Left colon (tissue), 2 donors: ENCODE measurements around the gene NXN. TPM values are rescaled to one million over a fixed set of nuclear protein-coding genes. Genes with fewer than 3 reads are reported as not detected.
"Not testable (repeated sequence)": the region's sequence is repeated elsewhere in the genome, so short reads cannot be mapped to it uniquely, and the experiment has no call there.

Experiments
- ATAC-seq: fragments of 200-7000 bp; cut with Tn5 transposase; one replicate; pipeline ENCODE4 v1.9.1; 2020; ENCODE audit warnings: mild to moderate bottlenecking, moderate library complexity
- DNase-seq, 2 donors: peaks; one replicate each; pipeline ENCODE4 v3.0.0-alpha.2; 2020
- intact Hi-C, 2 donors: fragments of 100-400 bp; cut with DNase I in 1 of 2; cut with micrococcal nuclease in 1 of 2; formaldehyde crosslinking; loops; one replicate each; pipeline versions ENCODE4 v1.11.2 to v1.14.0; 2022; cut with DNase I, micrococcal nuclease
- total RNA-seq, 2 donors: library from RNA; stranded (reverse); fragmentation: NEBNext Ultra II Directional; extraction: Animal tissue kit (Norgen Biotek cat#: 25700); gene quantifications; one replicate each; pipeline ENCODE4 v1.2.1, GENCODE V29; 2021
- donor health status: DM: no; HTN: no; CAD: no.
- donor health status: DM: yes; HTN: yes; CAD: no.

Gene NXN
- total RNA-seq, 2 donors from 2014 or later: 3.9 to 14.5 TPM

DNA sequence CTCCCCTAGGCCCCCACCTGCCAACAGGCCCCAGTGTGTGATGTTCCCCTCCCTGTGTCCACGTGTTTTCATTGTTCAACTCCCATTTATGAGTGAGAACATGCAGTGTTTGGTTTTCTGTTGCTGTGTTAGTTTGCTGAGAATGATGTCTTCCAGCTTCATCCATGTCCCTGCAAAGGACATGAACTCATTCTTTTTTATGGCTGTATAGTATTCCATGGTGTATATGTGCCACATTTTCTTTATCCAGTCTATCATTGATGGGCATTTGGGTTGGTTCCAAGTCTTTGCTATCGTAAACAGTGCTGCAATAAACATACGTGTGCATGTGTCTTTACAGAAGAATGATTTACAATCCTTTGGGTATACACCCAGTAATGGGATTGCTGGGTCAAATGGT lies 150.0 kb downstream of the NXN start:
- ATAC-seq, DNase-seq, intact Hi-C loops: not testable (repeated sequence)

DNA sequence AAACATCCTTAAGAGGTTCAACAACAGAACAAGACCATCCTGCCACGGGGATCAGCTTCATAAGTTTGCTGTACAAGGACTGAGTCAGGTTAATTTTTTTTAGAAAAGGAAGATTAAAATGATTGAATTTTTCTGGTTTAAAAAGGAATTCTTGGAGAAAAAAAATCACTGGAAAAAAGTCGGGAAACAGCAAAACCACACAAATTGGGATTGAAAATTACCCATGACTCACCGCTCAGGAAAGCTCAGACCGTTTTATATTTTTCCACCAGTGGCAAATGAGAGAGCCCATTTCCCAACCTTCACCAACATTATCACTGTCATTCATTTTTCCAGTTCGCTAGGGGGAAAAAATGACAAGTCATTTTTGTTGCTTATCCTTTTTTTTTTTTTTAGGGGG lies 150.8 kb downstream of the NXN start:
- no peak for DNase-seq
- ATAC-seq: no peak
- intact Hi-C loops: no loop called here

- no peak for ATAC-seq
- intact Hi-C loops: no loop called here
- no peak for DNase-seq
Observed at GRCh38 chr17:826778-827177, 152.8 kb downstream of the NXN start.

GRCh38 chr17:825216-825615 lies 154.4 kb downstream of the NXN start:
- no peak for ATAC-seq
- intact Hi-C loops: no loop called here
- no peak for DNase-seq

- intact Hi-C loops: no loop called here
- DNase-seq (no peak), ATAC-seq (no peak)
Observed at GRCh38 chr17:824378-824777, 155.2 kb downstream of the NXN start.

DNA sequence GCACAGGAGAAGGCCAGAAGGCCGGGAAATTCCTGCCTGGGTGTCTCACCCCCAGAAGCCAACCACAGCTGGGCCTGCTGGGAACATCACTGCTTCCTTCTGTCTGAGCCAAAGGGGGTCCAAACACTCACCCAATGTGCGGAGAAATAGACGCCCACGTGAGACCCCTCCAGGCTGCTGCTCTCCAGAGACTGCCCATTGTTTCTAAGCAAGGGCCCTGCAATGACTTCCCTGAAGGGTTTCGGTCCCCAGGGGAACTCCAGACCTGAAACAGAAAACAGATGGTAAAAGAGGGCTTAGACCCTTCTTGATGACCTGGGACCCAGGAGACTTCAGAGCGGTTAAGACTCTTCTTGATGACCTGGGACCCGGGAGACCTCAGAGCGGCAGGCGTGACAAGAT lies 156.1 kb downstream of the NXN start:
- DNase-seq (no peak), ATAC-seq (no peak)
- intact Hi-C loops: no loop called here

- ATAC-seq: no peak
- DNase-seq: no peak
- intact Hi-C loops: no loop called here
Observed at GRCh38 chr17:819251-819650, 160.3 kb downstream of the NXN start.

- no peak for DNase-seq
- intact Hi-C loops: no loop called here
- ATAC-seq: no peak
Observed at GRCh38 chr17:814371-814770, 165.2 kb downstream of the NXN start.

- DNase-seq: no peak
- intact Hi-C loops: no loop called here
- ATAC-seq: no peak
Observed at GRCh38 chr17:812638-813204, 166.9 kb downstream of the NXN start.

DNA sequence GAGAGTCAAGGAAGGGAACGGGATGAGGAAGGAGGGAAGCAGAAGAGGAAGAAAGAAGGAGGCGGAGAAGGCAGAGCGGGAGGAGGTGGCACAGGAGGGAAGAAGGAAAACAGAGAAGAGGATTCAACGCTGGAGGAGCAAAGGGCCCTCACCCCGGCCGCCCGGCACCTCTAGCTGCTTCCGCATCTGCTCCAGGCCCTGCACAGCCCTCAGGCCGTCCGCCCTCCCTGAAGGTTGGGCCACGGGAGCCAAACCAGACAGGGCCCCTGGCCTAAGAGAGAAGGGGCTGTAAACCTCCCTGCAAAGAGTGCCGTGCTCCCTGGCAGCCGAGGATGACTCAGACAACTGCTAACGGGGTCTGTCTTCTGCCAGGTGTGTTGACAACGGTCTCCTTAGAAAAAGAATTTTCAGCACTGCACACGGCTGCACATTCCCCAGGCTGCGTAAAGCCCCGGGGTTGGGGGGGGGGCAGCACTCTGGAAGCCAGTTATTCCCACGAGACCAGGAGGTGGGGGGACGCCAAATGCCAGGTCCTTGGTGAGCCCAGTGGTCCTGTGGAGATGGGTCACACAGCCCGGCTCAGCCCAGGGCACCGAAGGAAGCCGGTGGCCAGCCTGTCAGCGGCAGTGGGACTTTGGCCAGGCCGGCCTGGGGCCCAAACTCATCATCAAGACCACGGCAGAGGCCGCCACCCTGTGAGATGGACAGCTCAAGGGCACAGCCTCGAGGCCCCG lies 168.4 kb downstream of the NXN start:
- DNase-seq: no peak
- ATAC-seq: no peak
- intact Hi-C loops: no loop called here

DNA sequence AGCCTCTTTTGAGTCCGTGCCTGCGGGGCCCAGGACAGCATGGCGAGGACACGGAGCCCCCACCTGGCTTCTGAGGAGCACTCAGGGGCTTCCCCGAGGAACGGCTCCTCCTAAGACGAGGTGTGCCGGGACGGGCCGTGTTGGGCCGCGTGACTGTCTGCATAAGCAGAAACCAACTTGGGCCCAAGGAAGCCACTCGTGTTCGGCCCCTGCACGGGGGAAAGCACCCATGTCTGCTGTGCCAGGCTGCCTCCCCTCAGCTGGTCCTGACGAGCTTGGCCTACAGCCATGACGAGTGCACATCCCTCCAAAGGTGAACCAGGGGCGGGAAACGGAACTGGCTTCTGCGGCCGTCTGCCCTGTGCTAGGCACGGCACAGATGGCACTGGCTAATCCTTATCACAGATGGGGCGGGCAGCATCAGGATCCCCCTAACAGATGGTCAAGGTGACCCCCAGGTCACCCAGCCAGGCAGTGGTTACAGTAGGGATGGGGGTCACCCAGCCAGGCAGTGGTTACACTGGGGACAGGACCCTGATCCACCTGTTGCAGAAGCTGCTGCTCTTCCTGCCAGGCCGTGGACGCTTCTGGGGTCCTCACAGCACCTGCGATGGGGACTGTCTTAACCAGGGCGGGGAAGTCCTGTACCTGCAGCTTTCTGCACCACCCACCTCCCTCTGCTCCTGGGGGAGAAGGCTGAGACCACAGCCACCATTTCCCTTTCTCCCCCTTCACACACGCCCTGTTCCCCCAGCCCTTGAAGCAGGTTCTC lies 171.9 kb downstream of the NXN start:
- DNase-seq: no peak
- intact Hi-C loops: no loop called here
- ATAC-seq: no peak

DNA sequence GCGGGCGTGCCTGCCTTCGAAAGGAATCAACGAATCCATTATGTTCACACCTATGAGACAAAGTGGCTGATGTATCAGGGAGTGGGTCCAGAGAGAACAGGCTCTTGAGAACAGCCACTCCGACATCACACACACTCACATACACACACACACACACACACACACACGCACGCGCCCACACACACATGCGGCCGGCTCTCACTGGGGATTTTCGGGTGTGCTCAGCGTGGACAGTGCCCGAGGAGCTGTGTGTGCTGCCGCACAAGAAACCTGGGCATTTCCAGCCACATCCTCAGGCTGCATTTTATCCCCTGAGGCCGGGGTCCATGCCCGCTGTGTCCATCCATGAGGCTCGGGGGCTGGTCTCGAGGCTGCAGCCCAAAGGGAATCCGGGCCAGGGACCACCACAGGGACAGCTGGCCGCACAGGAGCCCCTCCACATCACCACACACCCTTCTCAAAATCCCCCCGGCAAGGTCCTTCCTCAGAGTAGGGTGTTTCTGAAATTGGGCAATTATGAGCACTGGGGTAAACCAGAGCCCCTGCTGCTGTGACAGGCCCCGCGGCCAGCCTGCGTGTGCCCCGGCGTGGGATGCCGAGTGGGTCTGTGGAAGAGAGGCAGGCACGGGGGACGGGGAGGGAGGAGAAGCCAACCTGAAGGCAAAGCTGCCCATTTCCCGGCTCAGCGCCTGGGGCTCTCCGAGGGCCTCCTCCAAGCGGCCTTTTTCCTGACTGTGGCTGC lies 172.6 kb downstream of the NXN start:
- intact Hi-C loops: no loop called here
- DNase-seq (no peak), ATAC-seq (no peak)

- no peak for DNase-seq
- intact Hi-C loops: no loop called here
- ATAC-seq: no peak
Observed at GRCh38 chr17:806346-806745, 173.2 kb downstream of the NXN start.

DNA sequence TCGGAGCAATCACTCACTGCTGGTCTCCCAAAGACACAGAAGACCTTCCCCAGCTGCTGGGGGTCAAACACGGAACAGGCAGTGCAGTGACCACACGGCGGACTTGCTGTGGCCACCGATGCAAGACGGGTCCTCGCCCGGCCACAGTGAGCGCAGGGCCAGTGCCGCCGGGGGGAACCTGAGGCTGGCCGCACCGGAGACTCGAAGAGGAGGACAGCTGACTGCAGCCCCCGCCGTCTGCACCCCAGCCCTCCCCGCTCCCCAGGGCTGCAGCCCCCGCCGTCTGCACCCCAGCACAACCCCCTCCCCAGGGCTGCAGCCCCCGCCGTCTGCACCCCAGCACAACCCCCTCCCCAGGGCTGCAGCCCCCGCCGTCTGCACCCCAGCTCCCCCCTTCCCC lies 173.7 kb downstream of the NXN start:
- ATAC-seq, intact Hi-C loops, DNase-seq: not testable (repeated sequence)

DNA sequence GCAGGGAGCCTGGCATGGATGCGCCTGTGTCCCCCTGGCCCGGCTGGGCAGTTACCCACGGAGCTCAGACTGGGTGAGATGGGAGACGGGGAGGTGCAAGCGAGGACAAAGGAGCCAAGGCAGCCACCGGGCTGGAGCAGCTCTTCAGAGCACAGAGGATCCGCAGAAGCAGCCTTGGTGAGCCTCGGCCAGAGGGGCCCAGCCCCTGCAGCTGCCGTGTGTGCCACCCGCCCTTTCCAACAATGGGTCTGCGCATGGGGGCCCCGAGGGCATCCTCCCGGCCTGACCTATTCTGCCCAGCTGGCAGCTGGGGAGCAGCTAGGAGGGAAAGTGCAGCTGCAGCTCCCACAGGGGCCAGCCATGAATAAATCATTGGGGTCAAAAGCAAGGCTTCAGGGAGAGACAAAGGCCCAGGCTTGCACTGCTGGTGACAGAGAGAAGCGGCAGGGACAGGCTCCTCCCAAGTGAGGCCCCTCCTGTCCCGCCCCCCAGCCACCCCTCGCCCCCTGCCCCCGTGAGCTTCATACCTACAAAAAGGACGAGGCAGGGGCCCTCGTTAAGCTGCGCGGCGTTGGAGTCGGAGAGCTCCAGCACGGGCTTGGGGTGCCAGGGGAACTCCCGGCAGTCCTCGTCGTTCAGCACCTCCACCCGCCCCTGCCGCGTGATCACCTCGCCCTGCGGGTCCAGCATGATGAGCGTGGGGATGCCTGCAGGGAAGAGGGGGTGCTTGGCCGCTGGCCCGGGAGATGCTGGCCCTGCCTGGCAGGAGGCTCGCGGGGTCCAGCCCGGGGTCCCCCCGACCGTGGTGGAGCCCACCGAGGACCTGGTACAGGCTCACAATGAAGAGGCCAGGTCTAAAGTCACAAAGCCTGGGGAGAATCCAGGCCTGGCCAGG lies 174.8 kb downstream of the NXN start:
- intact Hi-C loops: no loop called here
- ATAC-seq (no peak), DNase-seq (no peak)

DNA sequence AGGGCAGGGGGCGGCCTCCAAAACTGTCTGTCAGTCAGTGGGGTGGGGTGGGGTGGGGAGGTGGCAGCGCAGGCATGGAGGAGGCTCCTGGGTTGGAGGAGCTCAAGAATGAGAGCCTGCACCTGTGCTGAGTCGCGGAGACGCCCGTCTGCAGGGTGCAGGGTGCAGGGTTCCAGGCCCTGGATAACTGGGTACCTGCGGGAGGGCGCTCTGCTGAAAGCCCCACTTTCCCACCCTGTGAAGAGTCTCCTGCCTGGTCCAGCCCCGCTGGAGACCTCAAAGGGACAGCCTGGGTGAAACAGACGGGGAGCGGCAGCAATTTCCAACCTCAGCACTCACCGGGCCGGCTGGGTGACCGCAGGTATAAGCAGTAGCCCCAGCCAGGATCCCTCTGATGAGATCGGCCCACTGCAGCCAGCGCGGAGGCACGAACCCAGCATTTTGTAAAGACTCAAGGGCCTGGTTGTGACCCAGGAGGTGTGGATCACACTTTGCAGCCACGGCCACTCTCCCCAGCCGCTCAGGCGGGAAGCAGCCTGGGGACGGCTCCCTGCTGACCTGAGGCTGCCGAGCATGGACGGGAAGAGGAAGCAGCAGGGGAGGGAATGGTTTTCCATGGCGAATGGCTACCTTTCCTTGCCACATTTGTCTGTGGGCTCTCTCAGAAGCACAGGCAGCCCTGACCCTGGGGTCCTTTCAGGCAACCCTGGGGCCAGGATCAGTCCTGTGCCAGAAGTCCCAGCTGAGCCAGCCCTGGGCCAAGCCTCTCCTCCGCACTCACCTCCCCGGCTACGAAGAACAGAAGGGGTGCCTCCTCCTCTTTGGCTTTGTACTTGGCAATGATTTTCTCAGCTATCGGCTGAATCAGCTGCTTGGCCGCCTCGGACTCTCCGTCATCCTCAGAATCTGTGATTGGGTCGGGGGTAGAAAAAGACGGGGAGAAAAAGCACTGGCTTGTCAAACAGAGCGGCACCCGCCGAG lies 176.4 kb downstream of the NXN start:
- ATAC-seq (no peak), DNase-seq (no peak)
- intact Hi-C loops: no loop called here

- intact Hi-C loops: no loop called here
- ATAC-seq: no peak
- DNase-seq: no peak
Observed at GRCh38 chr17:802481-802880, 177.1 kb downstream of the NXN start.
